A172 (cell line): Measurements from ENCODE around the gene TOGARAM2. TPM values are rescaled to one million over a fixed set of nuclear protein-coding genes. Genes with fewer than 3 reads are reported as not detected.

ENCODE experiments used
- DNase-seq: peaks from one replicate; pipeline ENCODE4 v3.0.0-alpha.2; 2015; ENCODE audit warnings: low spot score
- total RNA-seq: library from RNA; depleted of rRNA; stranded (reverse); fragments of >200 nt; shearing (Covaris generic); gene quantifications from 2 replicates; pipeline ENCODE4 v1.2.3, GENCODE V29; 2014

TOGARAM2 gene
- total RNA-seq, 1 experiment from 2014 or later: 0.69 TPM

DNA sequence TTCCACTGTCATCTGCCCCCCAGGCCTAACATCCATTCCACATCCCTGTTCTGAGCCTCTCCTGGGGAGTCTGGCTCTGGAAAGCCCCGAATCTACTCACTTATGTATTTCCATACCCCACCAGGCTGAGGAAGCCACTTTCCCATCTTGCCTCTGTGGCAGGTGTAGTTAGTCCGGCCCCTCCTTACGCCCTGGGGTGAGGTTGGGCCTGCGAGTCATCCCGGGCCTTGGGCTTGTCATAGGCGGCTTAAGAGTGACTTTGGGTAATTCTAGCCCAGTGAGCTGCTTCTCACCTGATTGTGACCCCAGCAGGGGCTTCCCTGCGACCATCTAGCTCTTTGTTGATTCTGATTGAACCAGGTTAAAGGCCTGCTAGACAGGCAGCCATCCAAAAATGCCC, 72.1 kb downstream of the TOGARAM2 start:
- peak; percentile 45 for DNase-seq

DNA sequence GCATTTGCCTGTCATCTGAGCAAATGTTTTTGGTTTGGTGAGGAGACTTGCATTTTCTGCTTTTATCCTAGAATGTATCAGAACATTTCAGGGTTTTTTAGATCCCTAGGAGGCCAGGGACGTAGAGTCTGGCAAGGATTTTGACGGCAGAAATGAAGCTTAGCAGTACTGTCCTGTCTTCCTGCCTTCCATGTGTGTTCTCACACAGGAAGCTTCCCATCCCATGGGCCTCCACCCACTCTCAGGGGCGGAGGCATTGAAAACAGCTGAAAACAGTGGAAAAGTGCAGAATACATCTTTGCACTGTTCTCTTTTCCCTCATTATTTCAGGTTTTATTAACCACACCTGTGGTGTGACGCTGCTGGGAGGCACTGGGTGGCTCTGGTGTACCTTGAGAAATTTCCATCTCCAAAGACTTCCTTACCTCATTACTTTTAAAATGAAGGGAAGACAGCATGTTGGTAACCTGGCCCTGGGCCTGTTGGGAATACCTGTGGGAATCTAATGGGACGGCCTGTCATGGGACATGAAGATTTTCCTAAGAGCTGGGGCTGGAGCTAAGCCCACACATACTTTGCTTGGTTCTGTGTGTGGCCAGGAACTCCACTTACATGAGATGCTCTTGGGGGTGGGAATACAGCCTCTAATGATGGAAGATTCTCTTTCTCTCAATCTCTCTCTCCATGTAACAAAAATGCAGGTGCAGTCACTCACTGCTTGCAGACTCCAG, 72.7 kb downstream of the TOGARAM2 start:
- DNase-seq: no peak

DNA sequence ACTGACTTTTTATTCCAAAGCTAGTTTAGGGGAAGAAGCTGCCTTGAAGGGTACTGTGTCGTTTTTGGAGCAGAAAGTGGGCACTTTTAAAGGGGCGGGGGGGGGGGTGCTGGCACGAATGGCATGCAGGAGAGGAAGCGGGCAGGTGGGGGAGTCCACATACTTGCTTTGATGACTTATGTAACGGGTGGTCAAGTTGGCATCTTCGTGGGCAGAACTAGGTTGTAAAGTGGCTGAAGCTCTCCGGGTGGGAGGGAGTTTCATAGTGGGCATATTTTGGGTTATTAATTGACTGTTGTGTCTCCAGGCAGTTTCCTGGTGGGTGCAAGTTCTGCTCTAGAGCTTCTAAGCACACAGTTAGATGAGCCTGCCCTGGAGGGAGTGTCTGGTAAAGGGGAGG, 73.3 kb downstream of the TOGARAM2 start:
- DNase-seq: no peak

DNA sequence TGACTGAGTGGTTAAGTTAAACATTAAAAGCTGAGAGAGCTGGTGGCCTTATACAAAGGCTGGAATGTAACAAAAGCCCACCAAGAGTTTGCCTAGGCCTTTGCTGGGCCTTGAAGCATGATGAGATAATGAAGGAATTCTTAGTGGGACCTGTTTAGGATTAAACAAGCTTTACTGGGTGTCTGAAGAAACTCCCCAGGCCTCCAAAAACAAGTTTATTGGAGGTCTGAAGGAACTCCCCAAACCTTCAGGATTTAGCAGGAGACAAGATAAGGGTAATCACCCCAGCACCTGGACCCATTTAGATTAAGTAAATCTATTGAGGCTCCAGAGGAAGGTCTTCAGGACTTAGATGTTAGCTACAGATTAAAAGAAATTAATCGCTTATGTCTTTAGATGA, 74.5 kb downstream of the TOGARAM2 start:
- no peak for DNase-seq

DNA sequence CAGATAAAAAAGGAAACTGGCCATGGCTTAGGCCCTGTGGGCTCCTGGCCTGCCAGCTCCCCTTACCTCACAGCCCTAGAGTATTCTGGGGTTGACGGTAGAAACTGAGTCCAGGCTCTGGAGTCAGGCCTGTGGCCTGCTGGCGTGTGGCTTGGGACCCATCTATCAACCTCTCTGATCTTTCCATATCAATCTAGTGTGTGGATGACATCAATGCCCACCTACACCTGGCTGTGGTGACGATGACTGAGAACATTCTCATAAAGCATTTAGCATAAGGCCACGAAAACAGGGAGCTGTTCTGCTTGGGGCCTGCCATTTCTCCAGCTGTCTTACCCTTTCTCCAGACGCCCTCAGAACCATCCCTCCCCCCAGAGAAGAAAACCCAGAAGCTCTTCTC, 75.4 kb downstream of the TOGARAM2 start:
- no peak for DNase-seq

DNA sequence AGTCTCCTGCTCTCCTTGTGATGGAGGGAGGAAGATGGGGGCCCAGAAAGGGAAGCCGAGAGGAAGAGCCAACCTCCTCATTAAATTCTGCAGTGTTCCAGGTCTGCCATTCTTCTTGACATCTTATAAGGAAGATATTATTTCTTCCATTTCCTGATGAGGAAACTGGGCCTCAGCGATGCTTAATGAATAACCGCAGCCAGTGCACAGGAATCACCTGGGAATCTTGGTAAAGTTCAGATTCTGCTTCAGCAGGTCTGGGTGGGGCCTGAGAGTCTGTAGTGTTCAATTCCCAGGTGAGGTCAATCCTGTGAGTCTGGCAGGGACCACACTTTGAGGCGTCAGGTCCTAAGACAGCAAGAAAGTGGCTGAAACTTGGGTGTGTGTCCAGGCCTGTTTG, 75.9 kb downstream of the TOGARAM2 start:
- DNase-seq: no peak

DNA sequence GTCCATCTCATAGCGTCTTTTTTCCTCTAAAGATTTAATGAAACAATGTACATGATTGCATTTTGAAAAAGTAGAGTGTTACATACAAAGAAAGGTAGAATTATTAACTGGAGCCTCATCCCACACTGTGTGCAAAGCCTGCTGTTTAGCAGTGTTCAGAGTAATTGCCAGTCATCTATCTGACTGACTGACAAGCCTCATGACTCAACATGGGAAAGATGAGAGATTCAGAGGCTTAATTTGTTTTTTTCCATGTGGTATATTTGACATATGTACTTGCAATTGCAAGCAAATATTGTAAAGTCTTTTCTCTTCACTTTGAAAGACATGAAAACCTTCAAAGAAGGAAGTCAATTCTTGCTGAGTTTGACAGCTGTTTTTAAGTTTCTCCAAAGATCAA, 78.5 kb downstream of the TOGARAM2 start:
- no peak for DNase-seq

DNA sequence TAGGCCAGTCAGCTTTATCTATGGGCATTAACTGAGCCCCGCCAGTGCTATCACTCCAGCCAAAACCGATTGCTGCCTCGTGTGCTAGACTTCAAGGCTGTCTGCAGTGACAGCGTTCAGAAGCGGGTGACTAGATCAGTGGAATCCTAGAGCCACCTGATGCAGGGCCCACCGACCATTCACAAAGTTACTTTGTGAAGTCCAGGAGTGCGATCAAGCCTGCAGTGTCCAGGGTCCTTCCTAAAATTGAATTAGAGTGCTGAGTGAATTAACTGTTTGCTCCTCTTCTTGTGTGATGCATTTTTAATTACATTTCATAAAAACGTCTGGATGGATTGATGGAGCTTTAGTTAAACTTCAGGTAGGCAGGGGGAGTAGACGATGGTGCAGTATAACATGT, 79.3 kb downstream of the TOGARAM2 start:
- no peak for DNase-seq

DNA sequence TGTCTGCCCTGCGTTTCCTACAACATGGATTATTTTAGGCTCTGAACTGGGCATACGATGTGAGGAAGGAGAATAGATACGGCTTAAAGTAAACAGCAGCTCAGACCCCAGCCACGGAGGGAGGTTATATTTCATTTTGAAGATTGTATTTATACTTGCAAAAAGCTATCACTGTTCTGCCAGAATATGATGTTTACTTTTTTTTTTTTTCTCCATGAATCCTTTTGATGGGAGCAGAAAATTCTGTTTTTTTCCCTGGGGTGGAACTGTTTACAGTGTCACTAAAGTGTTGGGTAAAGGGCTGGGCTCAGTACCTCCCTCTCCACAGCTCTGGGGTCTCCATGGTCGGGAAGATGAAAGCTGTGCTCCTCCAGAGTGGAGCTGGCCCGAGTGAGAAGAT, 80.1 kb downstream of the TOGARAM2 start:
- no peak for DNase-seq

DNA sequence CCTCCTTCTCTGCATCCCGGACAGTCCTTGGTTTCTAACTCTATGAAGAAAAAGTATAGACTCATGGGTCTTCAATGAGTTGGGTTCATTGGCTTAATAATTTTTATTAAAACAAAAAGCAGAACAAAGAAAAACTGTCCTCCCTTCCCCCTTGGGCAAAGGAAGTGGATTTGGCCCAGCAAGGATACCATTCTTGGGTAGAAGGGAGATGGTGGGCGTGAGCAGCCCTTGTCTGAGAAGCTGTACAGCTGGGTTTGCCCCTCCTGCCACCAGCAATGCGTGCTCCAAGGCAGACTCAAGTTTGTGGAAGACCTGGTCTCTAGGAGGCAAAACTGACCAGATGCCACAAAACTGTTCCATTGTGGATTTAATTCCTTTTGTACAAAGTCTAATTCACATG, 80.5 kb downstream of the TOGARAM2 start:
- no peak for DNase-seq

DNA sequence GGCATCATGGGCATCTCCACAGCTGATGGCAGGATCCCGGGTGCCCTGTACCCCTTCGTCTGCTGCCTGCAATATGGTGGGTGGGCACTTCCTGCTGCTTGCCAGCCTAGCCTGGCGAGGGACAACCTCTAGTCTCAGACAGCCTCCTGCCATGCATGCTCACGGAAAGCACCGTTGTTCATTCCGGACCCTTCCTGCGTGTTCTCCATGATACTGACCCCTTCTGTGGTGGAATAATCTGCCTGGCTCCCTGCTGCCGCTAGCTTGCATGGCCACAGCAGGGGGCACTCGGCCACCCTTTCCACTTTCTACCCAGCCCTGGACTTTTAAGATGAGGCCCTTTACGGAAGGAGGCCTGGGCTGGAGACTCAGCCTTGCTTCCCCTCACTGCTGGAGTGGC, 81.3 kb downstream of the TOGARAM2 start:
- no peak for DNase-seq

DNA sequence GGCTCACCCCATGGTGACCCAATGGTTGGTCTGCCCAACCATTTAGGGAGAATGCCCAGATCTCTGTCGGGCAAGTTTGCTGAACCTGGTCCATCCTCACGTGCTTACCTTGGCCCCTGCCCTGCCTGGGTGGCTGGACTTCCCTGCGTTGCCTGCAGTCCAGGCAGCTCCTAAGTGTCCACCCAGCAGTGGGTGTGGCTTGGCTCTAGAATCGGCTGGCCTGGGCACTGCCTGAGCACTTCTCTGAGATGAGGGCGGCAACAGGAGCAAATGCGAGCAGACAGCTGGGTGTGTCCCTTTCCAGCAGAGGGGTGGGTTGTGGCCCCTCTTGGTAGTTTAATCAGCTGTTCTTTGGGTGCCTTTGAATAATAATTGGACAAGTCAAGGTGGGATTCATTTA, 82.0 kb downstream of the TOGARAM2 start:
- no peak for DNase-seq

DNA sequence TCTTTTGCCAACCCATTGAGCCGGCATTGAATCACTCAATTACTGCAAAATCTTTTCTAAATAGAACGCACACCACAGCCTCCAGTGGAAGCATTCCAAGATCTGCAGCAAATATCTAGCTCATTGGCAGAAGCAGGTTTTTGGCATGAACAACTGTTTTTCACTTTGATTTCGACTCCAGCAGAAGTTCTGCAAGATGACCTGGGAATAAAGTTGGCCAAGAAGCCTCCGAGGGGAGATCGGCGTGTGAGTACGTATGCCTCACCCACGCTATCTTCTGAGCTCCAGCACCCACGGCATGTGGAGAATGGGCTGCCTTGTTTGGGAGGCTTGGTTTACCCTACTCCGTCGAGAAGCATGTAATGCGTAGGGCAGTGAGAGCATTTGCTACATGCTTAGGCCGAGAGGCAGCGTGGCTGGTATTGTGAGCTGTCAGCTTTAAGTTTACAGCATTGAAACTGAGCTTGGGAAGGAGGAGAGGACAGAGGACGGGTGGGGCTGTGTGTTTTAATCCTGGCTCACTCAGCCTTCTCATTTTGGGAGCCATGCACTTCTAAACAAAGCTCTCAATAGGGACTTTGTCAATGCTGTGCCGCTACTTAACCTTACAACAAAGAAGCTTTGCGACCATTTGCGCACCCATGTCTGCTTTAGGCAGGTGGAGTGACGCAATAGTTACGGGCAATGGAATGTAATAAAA, 82.7 kb downstream of the TOGARAM2 start:
- no peak for DNase-seq

DNA sequence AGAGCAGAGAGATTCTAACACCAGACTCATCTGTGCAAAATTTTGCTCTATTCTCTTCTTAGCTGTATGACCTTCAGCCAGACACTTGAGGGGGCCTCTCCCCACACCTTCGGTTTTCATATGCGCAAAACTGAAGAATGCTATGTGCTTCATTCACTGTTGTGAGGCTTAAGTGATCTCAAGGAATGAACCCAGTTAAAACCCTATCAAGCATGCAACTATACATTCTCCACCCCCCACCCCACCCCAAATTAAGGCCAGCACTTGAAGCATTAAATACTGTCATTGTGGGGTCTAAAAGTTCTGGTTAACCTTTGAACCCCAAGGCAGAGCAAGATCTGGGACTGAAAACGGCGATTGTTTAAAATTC, 83.2 kb downstream of the TOGARAM2 start:
- no peak for DNase-seq

DNA sequence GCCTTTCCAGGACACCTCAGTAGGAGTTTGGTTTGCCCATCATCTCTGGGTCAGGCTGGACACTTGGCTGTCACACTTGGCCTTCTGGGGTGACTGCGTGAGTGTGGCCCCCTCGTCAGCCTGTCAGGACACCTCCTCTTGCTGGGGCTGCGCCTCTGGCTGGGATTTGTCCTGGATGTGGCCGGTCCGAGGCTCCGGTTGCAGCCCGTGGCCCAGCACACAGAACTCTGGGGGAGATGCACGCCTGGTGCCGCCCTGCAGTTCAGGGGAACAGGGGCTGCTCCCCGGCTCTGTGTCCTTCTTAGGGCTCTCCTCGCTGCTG, 83.6 kb downstream of the TOGARAM2 start:
- no peak for DNase-seq

DNA sequence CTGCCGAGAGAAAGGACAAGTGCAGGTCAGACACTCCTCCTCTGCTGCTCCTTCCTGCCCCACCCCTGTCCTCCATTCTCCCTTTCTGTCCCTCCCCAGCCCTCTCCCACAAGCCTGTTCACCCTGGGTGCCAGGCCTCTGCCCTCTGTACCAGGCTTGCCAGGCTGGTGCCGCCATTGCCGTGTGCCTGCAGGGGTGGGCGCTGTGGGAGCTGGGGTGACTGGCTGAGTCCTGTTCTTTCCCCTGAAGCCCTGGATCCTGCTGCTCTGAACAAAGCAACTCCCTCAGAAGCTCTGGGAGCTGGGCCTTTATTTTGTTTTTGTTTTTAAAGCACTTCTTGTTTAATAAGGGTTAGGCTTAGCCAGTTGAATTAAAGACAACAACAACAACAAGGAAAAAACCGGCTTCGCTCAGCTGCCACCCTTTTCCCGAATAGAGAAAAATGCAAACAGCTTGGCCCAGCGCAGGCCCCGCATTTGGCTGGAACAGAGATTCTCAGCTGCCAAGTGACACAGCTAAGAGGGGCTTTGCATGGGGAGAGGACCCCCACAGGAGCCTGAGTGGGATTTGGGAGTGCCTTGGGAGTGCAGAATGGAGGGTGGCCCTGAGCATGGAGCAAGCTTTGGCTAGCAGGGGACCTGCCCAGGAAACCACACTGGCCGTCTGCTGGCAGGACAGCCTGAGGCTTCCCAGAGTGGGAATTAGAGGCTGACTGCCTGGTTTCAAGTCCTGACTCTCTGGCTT, 84.1 kb downstream of the TOGARAM2 start:
- no peak for DNase-seq

DNA sequence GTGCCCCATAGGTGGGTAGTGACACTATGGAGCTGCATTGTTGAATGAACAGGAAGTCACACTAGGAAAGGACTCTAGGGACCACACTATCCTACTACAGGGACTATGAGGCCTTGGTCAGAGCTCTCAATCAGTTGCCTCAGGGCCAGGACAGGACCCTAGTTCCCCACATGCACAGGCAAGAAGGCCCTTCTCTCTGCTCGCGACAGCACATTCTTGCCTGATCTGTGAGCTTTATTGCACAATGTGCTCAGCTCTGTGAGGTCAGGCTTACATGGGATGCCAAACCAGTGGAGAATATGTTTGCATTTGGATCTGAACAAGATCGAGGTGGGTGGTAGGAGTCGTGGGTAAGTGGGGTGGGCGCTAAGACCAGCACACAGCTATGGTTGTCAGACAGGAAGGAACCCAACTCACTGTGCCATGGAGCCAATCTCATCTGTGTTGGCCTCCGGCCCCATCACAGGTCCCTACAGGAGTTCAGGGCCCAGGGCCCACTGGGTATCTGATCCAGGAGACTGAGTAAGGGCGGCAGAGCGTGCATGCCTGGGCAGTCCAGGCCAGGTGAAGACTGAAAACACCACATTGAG, 85.3 kb downstream of the TOGARAM2 start:
- no peak for DNase-seq

DNA sequence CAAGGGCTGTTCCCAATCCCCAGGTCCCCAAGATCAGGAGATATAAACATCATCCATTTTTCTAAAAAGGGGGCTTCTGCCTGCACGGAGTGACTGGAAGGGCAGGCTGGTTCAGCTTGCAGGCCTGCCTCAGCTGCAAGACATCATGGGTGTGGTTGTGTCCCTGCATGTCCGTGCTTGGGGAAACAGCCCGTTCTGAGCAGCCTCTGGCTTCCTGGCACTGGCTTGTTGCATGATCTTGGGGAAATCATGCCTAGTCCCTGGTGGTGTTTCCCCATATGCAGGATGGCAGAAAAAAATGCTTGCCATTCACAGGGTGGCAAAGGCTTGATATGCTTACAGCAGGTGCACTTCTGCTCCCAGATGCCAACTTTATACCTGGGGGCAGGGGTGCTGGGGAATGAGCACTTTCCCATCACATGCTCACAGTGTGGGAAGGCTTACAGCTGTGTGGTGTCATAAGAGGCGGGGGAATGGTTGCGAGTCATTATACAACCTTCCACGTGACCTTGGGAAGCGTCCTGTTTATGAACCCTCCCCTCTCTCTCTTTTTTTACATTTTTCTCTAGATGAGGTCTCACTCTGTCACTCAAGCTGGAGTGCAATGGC, 86.0 kb downstream of the TOGARAM2 start:
- DNase-seq: peak; percentile 46

DNA sequence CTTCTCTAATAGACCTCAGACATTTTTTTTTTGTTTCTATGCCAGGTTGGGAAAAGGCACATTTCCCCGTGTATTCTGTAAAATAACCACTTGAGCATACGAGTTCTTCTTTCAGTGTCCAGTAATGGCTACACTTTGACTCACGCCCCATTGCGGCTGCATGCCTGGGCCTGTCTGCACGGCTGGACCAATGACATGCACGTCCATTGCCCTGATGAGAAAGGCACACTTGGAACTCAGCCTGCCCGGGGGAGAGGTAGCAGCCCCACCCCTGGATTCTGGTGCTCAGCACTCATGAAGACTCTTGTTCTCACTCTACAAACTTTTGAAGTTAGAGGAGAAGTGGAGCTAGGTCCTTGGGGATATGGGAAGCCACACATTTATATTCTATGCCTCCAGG, 87.4 kb downstream of the TOGARAM2 start:
- no peak for DNase-seq

DNA sequence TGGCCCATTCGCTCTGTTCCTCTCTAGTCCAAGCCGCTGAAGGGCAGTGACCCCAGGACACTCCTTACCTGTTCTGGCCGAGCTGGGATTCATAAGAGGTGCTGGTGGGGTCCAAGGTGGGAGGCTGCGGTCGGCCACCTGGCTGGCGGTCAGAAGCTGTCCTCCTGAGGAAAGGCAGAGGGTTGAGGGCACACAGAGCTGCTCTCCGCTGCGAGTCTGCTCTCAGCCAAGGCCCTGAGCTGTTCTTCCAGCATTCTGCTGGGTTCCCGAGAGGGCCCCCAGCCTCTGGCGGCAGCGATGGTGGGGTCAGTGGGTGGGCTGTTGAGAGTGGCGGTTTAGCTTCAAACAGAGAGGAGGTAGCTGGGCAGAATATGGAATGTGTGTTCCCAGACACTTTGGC, 89.4 kb downstream of the TOGARAM2 start:
- no peak for DNase-seq

DNA sequence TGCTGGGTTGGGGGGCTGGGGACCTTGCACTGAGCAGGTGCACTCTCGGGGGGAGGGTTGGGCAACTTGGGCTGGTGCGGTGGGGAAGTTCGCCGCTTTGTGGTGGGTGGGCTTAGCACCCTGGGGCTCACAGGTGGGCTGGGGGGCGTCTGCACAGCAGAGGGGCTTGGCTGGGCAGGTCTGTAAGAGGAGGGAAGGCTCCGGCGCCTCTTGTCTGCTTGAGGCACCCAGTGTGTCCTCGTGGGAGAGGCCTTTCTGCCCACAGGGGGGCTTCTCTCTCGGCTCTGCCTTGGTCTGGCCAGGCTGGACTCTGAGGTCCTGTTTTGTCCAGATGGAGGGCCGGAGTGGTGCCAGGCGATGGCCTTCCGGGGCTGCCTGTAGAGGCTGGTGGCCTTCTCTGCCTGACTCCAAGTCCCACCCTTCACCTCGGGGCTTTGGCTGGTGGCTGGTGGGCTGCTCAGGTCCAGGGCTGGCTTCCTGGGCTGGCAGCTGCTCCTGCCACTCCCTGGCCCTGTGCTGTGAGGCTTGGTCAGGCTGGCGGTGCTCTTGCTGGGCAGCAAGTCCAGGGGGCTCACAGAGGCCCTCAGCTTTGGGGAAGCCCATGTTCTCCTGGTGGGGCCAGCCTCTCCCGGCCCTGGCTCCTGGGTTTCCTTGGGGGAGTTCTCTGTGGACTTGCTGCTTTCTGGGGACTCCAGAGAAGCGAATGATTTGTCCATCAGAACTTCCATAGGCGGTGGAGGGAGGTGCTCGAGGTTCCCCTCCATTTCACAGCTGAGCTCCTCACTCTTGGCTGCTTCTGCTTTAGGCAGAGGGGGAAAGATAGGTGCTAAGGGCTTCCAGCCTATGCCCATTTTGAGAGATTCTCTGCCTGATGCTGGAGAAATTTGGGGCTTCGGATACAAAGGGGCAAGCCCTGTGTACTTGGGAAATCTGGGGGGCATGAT, 90.2 kb downstream of the TOGARAM2 start:
- no peak for DNase-seq
